IMR-90 (cell line): ENCODE data around the gene TXNDC9. TPM values are rescaled to one million over a fixed set of nuclear protein-coding genes. Genes with fewer than 3 reads are reported as not detected.

Source experiments
- ATAC-seq: fragments of 200-7000 bp; cut with Tn5 transposase; 2 replicates; pipeline ENCODE4 v1.9.1; 2020; ENCODE audit warnings: low read depth, mild to moderate bottlenecking, moderate library complexity
- BruUV-seq: library from RNA; stranded (reverse); fragments of 400-500 nt; replicated peaks from 2 replicates; lab custom pipeline; 2021; lab: Mats Ljungman, UMichigan
- CTCF ChIA-PET: fragments of 300-600 bp; formaldehyde crosslinking; extraction: SDS; loops from one replicate; lab custom pipeline; 2021; ENCODE audit warnings: antibody characterized with exemption; lab: Yijun Ruan, JAX
- POLR2A ChIA-PET: fragments of 300-600 bp; sonication (Branson Sonifier 250); formaldehyde crosslinking; loops from one replicate; lab custom pipeline; 2022; ENCODE audit warnings: antibody characterized with exemption; ENCODE audit not compliant: unreplicated experiment; lab: Charles Lee
- DNase-seq: peaks from one replicate; pipeline ENCODE4 v3.0.0; 2013
- H2AFZ ChIP-seq: replicated peaks from 2 replicates; pipeline ENCODE3; 2013; ENCODE audit warnings: low read length, mild to moderate bottlenecking; ENCODE audit not compliant: poor library complexity
- H2AK5ac ChIP-seq: 2 replicates; pipeline ENCODE4 v1.6.1; 2013; ENCODE audit warnings: low read depth, low read length, inconsistent platforms
- H2AK9ac ChIP-seq: replicated peaks from 2 replicates; pipeline ENCODE3; 2013; ENCODE audit warnings: mild to moderate bottlenecking, low read depth, low read length, moderate library complexity; ENCODE audit not compliant: poor library complexity
- H2BK120ac ChIP-seq: 2 replicates; pipeline ENCODE4 v1.6.1; 2013; ENCODE audit warnings: low read depth, low read length, inconsistent platforms
- H2BK15ac ChIP-seq: 3 replicates; pipeline ENCODE4 v1.6.1; 2013; ENCODE audit warnings: low read depth, low read length, inconsistent platforms
- H2BK20ac ChIP-seq: 2 replicates; pipeline ENCODE4 v1.6.1; 2013; ENCODE audit warnings: low read depth, mild to moderate bottlenecking, inconsistent platforms, low read length, moderate library complexity
- H2BK5ac ChIP-seq: 2 replicates; pipeline ENCODE4 v1.6.1; 2013; ENCODE audit warnings: mild to moderate bottlenecking, low read depth, low read length, inconsistent platforms; ENCODE audit not compliant: poor library complexity, severe bottlenecking
- H3K14ac ChIP-seq: replicated peaks from 2 replicates; pipeline ENCODE4 v1.6.1; 2013; ENCODE audit warnings: low read depth, low read length, inconsistent platforms
- H3K18ac ChIP-seq: 2 replicates; pipeline ENCODE4 v1.6.1; 2013; ENCODE audit warnings: low read depth, low read length, control low read depth
- H3K23ac ChIP-seq: 2 replicates; pipeline ENCODE4 v1.6.1; 2013; ENCODE audit warnings: low read depth, low read length, inconsistent platforms
- H3K27ac ChIP-seq: 2 replicates; pipeline ENCODE4 v1.5.1; 2013; ENCODE audit warnings: mild to moderate bottlenecking, control low read depth, low read length; ENCODE audit not compliant: insufficient read depth
- H3K27me3 ChIP-seq: 2 replicates; pipeline ENCODE4 v1.6.1; 2013; ENCODE audit warnings: low read length; ENCODE audit not compliant: control insufficient read depth, insufficient read depth
- H3K36me3 ChIP-seq: 2 replicates; pipeline ENCODE4 v1.6.1; 2013; ENCODE audit warnings: low read length, mixed read lengths; ENCODE audit not compliant: control insufficient read depth, insufficient read depth
- H3K4ac ChIP-seq: 2 replicates; pipeline ENCODE4 v1.6.1; 2013; ENCODE audit warnings: low read depth, low read length, inconsistent platforms
- H3K4me1 ChIP-seq: 2 replicates; pipeline ENCODE4 v1.6.1; 2013; ENCODE audit warnings: low read length, mixed read lengths; ENCODE audit not compliant: control insufficient read depth, insufficient read depth
- H3K4me2 ChIP-seq: 2 replicates; pipeline ENCODE4 v1.6.1; 2013; ENCODE audit warnings: low read depth, mild to moderate bottlenecking, control low read depth, low read length, moderate library complexity
- H3K4me3 ChIP-seq: 2 replicates; pipeline ENCODE4 v1.5.1; 2013; ENCODE audit warnings: low read depth, mild to moderate bottlenecking, control low read depth, low read length, moderate library complexity; ENCODE audit not compliant: insufficient read depth
- H3K56ac ChIP-seq: 2 replicates; pipeline ENCODE4 v1.6.1; 2013; ENCODE audit warnings: low read length, inconsistent platforms; ENCODE audit not compliant: insufficient read depth; ENCODE audit errors: extremely low read depth
- H3K79me1 ChIP-seq, 2 experiments: 2 replicates each; pipeline ENCODE4 v1.6.1; 2013; ENCODE audit warnings: low read length in 2 of 2, inconsistent platforms in 1 of 2, low read depth in 1 of 2
- H3K9ac ChIP-seq: 2 replicates; pipeline ENCODE4 v1.6.1; 2013; ENCODE audit warnings: low read depth, low read length, control low read depth
- H3K9me1 ChIP-seq: 2 replicates; pipeline ENCODE4 v1.6.1; 2013; ENCODE audit warnings: low read length, inconsistent platforms; ENCODE audit not compliant: insufficient read depth
- H3K9me3 ChIP-seq: 2 replicates; pipeline ENCODE4 v1.6.1; 2013; ENCODE audit warnings: low read length; ENCODE audit not compliant: control insufficient read depth, insufficient read depth
- H4K20me1 ChIP-seq: 2 replicates; pipeline ENCODE4 v1.6.1; 2013; ENCODE audit warnings: low read length, inconsistent platforms; ENCODE audit not compliant: insufficient read depth
- H4K5ac ChIP-seq: 2 replicates; pipeline ENCODE4 v1.6.1; 2013; ENCODE audit warnings: mild to moderate bottlenecking, low read depth, low read length, control low read depth
- H4K8ac ChIP-seq, 2 experiments: 2 replicates each; pipeline ENCODE4 v1.6.1; 2013; ENCODE audit warnings: low read depth in 2 of 2, low read length in 2 of 2, control low read depth in 1 of 2, inconsistent platforms in 1 of 2
- H4K91ac ChIP-seq: 2 replicates; pipeline ENCODE4 v1.6.1; 2013; ENCODE audit warnings: low read depth, low read length, inconsistent platforms; ENCODE audit not compliant: insufficient read depth
- MAFK ChIP-seq: IDR thresholded peaks from 2 replicates; pipeline ENCODE4 v1.6.1; 2012; ENCODE audit warnings: low read depth, low read length, improper control_type of control experiment
- MAZ ChIP-seq: IDR thresholded peaks from 2 replicates; pipeline ENCODE4 v1.6.1; 2012; ENCODE audit warnings: low read depth, mild to moderate bottlenecking, low read length, improper control_type of control experiment, moderate library complexity, borderline replicate concordance
- RAD21 ChIP-seq: IDR thresholded peaks from 2 replicates; pipeline ENCODE4 v1.6.1; 2012; ENCODE audit warnings: low read length, improper control_type of control experiment
- RCOR1 ChIP-seq: IDR thresholded peaks from 2 replicates; pipeline ENCODE4 v1.6.1; 2012; ENCODE audit warnings: mild to moderate bottlenecking, low read length, improper control_type of control experiment; ENCODE audit not compliant: insufficient replicate concordance
- WGBS, 2 experiments: methylation state at CpG; one replicate each; pipeline versions ENCODE4 v1.1.5 to v1.1.7; 2013; ENCODE audit warnings: missing lambda C conversion rate in 2 of 2; ENCODE audit not compliant: insufficient read length in 1 of 2; ENCODE audit errors: extremely low coverage in 2 of 2; 5-methylcytosine and 5-hydroxymethylcytosine counted together
- dilution Hi-C: fragments of 300-500 bp; cut with HindIII; formaldehyde crosslinking; loops from one replicate; pipeline ENCODE4 v1.14.3; 2018; ENCODE audit warnings: low sequenced_read_pairs; ENCODE audit not compliant: unreplicated experiment
- in situ Hi-C: fragments of 300-500 bp; cut with MboI; formaldehyde crosslinking; loops from 3 replicates; pipeline ENCODE4 v1.14.3; 2019; ENCODE audit warnings: low sequenced_read_pairs, inconsistent platforms, mixed read lengths
- intact Hi-C: fragments of 100-400 bp; cut with micrococcal nuclease; formaldehyde crosslinking; loops from 2 replicates; pipeline ENCODE4 v1.10.0; 2022
- polyA plus RNA-seq, 3 experiments: library from polyadenylated mRNA; depleted of rRNA; stranded (reverse); fragments of >200 nt; gene quantifications; 2 replicates each; pipeline ENCODE4 v1.2.3, GENCODE V29; 2012; ENCODE audit warnings: low replicate concordance in 1 of 3
- total RNA-seq: library from RNA; depleted of rRNA; stranded (reverse); fragments of >200 nt; gene quantifications from 2 replicates; pipeline ENCODE4 v1.2.3, GENCODE V29; 2012
- TF ChIP-seq, protein P1 (sequence below): fragments of 150-350 bp; IDR thresholded peaks from 2 replicates; pipeline ENCODE4 v1.6.1; 2017; ENCODE audit warnings: mild to moderate bottlenecking, antibody characterized with exemption, low read length, low read depth
- TF ChIP-seq, protein P2 (sequence below): fragments of 150-350 bp; IDR thresholded peaks from 2 replicates; pipeline ENCODE4 v1.6.1; 2016; ENCODE audit warnings: low read depth, mild to moderate bottlenecking, low read length, moderate library complexity, borderline replicate concordance
- TF ChIP-seq, protein P3 (sequence below): conservative IDR thresholded peaks from 2 replicates; pipeline ENCODE4 v1.5.1; 2012; ENCODE audit warnings: mild to moderate bottlenecking, low read depth, low read length, improper control_type of control experiment

Gene TXNDC9
- total and polyA plus RNA-seq, 2 of the 4 experiments (the other 2 are of a cell fraction): 33.9 to 55.4 TPM

DNA sequence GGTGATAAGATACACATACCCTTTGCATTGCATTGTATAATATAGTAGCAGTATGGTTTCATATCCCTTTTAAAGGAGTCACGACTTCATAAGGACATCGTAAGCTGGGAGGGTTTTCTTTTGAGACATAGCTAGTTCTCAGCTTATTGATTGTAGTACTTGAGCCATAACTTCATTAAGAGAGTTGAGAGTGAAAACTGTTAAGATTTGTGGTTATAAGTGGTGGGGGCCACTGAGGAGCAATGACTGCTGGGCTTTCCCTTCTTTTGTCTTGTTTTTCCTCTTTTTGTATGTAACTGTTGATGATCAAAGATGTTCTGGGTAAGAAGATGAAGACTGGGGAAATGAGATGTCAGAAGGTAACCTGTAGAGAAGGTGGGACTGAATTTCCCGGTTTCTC lies 12.0 kb upstream of the TXNDC9 start:
- H3K23ac ChIP-seq: no peak overlapping the region
- no peak overlapping the region for H2BK5ac ChIP-seq
- H3K9me1 ChIP-seq: no peaks in the 10 kb centered on the region
- no peak overlapping the region for H3K9ac ChIP-seq
- DNase-seq: no peak
- peaks cover 10 to 44% of the 10 kb centered on the region in 2 experiments for H3K79me1 ChIP-seq
- ChIA-PET POLR2A (no interaction called here), CTCF (no interaction called here)
- BruUV-seq: no TSS peak
- H2AK9ac ChIP-seq: no peak overlapping the region
- no peak overlapping the region for H2AFZ ChIP-seq
- no peak overlapping the region for H3K27ac ChIP-seq
- H3K36me3 ChIP-seq: no peaks in the 10 kb centered on the region
- intact Hi-C loops (no loop called here), in situ Hi-C loops (no loop called here), dilution Hi-C loops (no loop called here)
- no peak for ATAC-seq
- no peak overlapping the region for H3K56ac ChIP-seq
- H3K27me3 ChIP-seq: no peaks in the 10 kb centered on the region
- no peak overlapping the region for H2BK15ac ChIP-seq
- no peak overlapping the region for H4K5ac ChIP-seq
- H4K8ac ChIP-seq: no peak overlapping the region
- no peak overlapping the region for H3K4me3 ChIP-seq
- WGBS, 2 experiments: no CpG with 5 or more reads among the region's 3 CpGs
- H3K4me2 ChIP-seq: no peak overlapping the region
- peaks cover 56% of the 10 kb centered on the region for H4K20me1 ChIP-seq
- no peak overlapping the region for H2AK5ac ChIP-seq
- no peaks in the 10 kb centered on the region for H3K9me3 ChIP-seq
- TF ChIP-seq MAZ (no peak), RCOR1 (no peak), MAFK (no peak), RAD21 (no peak)
- TF ChIP-seq, protein P1, sequence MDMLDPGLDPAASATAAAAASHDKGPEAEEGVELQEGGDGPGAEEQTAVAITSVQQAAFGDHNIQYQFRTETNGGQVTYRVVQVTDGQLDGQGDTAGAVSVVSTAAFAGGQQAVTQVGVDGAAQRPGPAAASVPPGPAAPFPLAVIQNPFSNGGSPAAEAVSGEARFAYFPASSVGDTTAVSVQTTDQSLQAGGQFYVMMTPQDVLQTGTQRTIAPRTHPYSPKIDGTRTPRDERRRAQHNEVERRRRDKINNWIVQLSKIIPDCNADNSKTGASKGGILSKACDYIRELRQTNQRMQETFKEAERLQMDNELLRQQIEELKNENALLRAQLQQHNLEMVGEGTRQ: no peak
- TF ChIP-seq, protein P2, sequence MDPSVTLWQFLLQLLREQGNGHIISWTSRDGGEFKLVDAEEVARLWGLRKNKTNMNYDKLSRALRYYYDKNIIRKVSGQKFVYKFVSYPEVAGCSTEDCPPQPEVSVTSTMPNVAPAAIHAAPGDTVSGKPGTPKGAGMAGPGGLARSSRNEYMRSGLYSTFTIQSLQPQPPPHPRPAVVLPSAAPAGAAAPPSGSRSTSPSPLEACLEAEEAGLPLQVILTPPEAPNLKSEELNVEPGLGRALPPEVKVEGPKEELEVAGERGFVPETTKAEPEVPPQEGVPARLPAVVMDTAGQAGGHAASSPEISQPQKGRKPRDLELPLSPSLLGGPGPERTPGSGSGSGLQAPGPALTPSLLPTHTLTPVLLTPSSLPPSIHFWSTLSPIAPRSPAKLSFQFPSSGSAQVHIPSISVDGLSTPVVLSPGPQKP: no peak
- TF ChIP-seq, protein P3, sequence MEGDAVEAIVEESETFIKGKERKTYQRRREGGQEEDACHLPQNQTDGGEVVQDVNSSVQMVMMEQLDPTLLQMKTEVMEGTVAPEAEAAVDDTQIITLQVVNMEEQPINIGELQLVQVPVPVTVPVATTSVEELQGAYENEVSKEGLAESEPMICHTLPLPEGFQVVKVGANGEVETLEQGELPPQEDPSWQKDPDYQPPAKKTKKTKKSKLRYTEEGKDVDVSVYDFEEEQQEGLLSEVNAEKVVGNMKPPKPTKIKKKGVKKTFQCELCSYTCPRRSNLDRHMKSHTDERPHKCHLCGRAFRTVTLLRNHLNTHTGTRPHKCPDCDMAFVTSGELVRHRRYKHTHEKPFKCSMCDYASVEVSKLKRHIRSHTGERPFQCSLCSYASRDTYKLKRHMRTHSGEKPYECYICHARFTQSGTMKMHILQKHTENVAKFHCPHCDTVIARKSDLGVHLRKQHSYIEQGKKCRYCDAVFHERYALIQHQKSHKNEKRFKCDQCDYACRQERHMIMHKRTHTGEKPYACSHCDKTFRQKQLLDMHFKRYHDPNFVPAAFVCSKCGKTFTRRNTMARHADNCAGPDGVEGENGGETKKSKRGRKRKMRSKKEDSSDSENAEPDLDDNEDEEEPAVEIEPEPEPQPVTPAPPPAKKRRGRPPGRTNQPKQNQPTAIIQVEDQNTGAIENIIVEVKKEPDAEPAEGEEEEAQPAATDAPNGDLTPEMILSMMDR: no peak
- H4K91ac ChIP-seq: no peak overlapping the region
- no peak overlapping the region for H2BK120ac ChIP-seq
- H3K18ac ChIP-seq: no peak overlapping the region
- H2BK20ac ChIP-seq: no peak overlapping the region
- H3K14ac ChIP-seq: no peak overlapping the region
- no peak overlapping the region for H3K4ac ChIP-seq
- H3K4me1 ChIP-seq: no peaks in the 10 kb centered on the region
